ENCODE data around the gene REEP3.

REEP3 gene

DNA sequence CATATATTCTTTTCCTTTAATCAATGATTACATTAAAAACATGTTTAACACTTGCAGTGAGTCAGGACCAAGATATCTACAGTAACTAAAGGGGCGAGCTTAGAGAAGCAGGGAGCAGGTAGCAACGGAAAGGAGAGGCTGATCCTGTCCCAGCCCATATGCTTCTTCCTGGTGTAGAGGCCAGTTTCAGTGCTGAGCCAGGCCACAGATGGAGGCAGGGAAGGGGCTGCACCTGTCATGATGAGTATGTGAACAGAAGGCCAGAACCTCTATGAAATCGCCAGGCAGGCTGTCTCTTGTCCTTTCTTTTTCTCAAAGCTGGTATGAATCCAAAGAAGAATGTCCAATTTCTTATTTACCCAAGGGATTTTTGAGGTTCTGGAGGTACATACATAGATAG, 16.3 kb downstream of the REEP3 start:
- TF ChIP-seq SIN3A (IDR thresholded peaks at IDR 0.05; ENCODE audit: borderline replicate concordance, insufficient read depth, low read length) (no peak), POLR2AphosphoS5 (IDR thresholded peaks at IDR 0.05; ENCODE audit: low read depth, low read length) (no peak), TAF1 (IDR thresholded peaks at IDR 0.05; ENCODE audit: borderline replicate concordance, insufficient read depth, low read length) (no peak), FOXP2 (optimal IDR thresholded peaks at IDR 0.05; ENCODE audit: borderline replicate concordance, extremely low read depth, extremely low read length, insufficient read depth) (no peak)
- TF ChIP-seq, protein P1, sequence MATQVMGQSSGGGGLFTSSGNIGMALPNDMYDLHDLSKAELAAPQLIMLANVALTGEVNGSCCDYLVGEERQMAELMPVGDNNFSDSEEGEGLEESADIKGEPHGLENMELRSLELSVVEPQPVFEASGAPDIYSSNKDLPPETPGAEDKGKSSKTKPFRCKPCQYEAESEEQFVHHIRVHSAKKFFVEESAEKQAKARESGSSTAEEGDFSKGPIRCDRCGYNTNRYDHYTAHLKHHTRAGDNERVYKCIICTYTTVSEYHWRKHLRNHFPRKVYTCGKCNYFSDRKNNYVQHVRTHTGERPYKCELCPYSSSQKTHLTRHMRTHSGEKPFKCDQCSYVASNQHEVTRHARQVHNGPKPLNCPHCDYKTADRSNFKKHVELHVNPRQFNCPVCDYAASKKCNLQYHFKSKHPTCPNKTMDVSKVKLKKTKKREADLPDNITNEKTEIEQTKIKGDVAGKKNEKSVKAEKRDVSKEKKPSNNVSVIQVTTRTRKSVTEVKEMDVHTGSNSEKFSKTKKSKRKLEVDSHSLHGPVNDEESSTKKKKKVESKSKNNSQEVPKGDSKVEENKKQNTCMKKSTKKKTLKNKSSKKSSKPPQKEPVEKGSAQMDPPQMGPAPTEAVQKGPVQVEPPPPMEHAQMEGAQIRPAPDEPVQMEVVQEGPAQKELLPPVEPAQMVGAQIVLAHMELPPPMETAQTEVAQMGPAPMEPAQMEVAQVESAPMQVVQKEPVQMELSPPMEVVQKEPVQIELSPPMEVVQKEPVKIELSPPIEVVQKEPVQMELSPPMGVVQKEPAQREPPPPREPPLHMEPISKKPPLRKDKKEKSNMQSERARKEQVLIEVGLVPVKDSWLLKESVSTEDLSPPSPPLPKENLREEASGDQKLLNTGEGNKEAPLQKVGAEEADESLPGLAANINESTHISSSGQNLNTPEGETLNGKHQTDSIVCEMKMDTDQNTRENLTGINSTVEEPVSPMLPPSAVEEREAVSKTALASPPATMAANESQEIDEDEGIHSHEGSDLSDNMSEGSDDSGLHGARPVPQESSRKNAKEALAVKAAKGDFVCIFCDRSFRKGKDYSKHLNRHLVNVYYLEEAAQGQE (IDR thresholded peaks at IDR 0.05; ENCODE audit: insufficient read depth in 1 of 2, low read depth in 2 of 2, low read length in 2 of 2), result no peak

DNA sequence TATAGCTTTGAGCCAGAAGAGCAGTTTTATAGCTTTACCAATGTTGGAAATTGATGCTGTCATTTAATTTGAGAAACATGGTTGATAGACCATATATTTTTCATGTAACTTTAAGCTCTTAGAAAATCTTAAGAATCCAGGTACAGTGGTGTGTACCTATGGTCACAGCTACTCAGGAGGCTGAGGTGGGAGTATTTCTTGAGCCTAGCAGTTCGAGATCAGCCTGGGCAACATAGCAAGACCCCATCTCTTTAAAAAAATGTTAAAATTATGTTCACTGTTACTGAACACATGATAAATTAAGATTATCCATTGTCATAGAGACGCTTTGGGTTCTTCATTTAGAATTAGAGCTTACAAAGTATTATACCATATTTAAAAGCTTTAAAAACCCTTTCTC, 18.2 kb downstream of the REEP3 start:
- TF ChIP-seq SIN3A (IDR thresholded peaks at IDR 0.05; ENCODE audit: borderline replicate concordance, insufficient read depth, low read length) (no peak), FOXP2 (optimal IDR thresholded peaks at IDR 0.05; ENCODE audit: borderline replicate concordance, extremely low read depth, extremely low read length, insufficient read depth) (no peak), TAF1 (IDR thresholded peaks at IDR 0.05; ENCODE audit: borderline replicate concordance, insufficient read depth, low read length) (no peak), POLR2AphosphoS5 (IDR thresholded peaks at IDR 0.05; ENCODE audit: low read depth, low read length) (no peak)
- TF ChIP-seq, protein P1 (IDR thresholded peaks at IDR 0.05; ENCODE audit: insufficient read depth in 1 of 2, low read depth in 2 of 2, low read length in 2 of 2), result no peak

DNA sequence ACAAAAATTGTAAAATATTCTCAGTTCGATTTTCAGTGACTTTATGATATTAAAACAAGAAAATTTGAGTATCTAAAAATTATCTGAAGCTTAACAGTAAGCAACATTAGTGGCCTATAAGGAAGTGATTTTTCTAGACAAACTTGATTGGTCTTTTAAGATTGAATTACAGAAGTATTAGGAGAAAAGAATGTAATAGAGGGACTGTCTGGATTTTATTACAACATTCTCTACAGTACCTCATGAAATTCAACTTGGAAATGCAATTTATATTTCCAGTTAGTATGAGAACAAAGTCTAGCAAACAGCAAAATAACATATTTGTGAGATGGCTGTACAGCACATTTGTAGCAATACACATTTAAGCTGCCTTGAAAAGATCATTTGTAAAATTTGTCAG, 18.8 kb downstream of the REEP3 start:
- no peak for TF ChIP-seq SIN3A (IDR thresholded peaks at IDR 0.05; ENCODE audit: borderline replicate concordance, insufficient read depth, low read length)
- no peak for TF ChIP-seq TAF1 (IDR thresholded peaks at IDR 0.05; ENCODE audit: borderline replicate concordance, insufficient read depth, low read length)
- TF ChIP-seq POLR2AphosphoS5 (IDR thresholded peaks at IDR 0.05; ENCODE audit: low read depth, low read length), result no peak
- TF ChIP-seq FOXP2 (optimal IDR thresholded peaks at IDR 0.05; ENCODE audit: borderline replicate concordance, extremely low read depth, extremely low read length, insufficient read depth), result no peak
- TF ChIP-seq, protein P1 (IDR thresholded peaks at IDR 0.05; ENCODE audit: insufficient read depth in 1 of 2, low read depth in 2 of 2, low read length in 2 of 2), result no peak

DNA sequence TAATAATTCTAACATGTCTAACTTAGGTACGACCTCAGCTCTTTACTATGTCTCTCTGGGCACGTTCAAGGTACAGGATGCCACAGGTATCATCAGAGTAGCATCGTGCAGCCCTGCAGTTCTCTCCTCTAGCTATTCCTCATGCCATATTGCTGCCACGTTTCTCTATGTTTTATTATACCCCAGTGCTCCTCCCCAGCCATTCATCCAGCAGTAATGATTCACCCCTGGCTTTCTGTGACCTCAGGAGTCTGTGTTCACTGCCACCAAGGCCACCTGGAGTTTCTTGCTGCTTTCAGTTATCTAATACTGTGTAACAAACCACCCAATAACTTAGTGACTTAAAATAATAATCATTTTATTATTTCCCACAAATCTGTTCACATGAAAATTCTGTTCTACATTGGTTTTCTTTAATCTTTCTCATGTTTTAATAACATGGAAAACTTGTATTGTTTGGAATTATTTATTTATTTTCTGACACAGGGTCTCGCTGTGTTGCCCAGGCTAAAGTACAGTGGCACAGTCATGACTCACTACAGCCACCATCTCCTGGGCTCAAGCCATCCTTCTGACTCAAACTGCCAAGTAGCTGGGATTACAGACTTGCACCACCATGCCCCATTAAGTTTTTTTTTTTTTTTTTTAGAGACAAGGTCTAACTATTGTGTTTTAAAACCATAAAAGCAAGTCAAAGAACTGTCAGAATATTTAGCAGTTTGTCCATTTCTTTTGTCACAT, 21.8 kb downstream of the REEP3 start:
- TF ChIP-seq, protein P1 (IDR thresholded peaks at IDR 0.05; ENCODE audit: insufficient read depth in 1 of 2, low read depth in 2 of 2, low read length in 2 of 2), result no peak
- no peak for TF ChIP-seq POLR2AphosphoS5 (IDR thresholded peaks at IDR 0.05; ENCODE audit: low read depth, low read length)
- no peak for TF ChIP-seq SIN3A (IDR thresholded peaks at IDR 0.05; ENCODE audit: borderline replicate concordance, insufficient read depth, low read length)
- TF ChIP-seq FOXP2 (optimal IDR thresholded peaks at IDR 0.05; ENCODE audit: borderline replicate concordance, extremely low read depth, extremely low read length, insufficient read depth), result no peak
- TF ChIP-seq TAF1 (IDR thresholded peaks at IDR 0.05; ENCODE audit: borderline replicate concordance, insufficient read depth, low read length), result no peak
